Inferior parietal cortex (tissue), 1 donor: ENCODE results near the gene L3MBTL4.

Experiments
- DNase-seq: peaks from one replicate; pipeline ENCODE4 v3.0.0-alpha.2; 2016; ENCODE audit errors: extremely low spot score

Gene L3MBTL4

DNA sequence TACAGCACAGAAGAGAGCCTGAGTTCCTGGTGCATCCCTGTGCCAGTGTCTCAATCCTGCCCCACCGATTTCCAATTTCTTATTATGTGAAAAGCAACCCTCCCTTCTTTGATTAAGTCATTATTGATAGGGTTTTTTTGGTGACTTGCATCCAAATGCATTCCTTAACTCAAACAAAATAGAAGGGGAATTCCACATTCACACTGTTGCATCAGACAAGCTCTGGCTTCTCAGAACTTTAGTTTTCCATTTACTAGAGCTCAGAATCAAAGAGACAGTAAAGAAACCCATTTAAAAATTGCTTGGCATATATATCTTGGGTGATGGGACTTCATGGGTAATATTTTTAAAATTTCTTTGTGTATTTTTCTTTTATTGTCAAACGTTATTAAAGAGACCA lies 505.6 kb downstream of the L3MBTL4 start:
- no peak for DNase-seq
